H9 (cell line): ENCODE data around the gene NRBF2. TPM values are rescaled to one million over a fixed set of nuclear protein-coding genes. Genes with fewer than 3 reads are reported as not detected.
A peak's percentile ranks its signal among the peaks of the same experiment; 100 is the strongest.

ENCODE experiments used
- DNase-seq: peaks from one replicate; pipeline ENCODE4 v3.0.0-alpha.2; 2017
- H2AFZ ChIP-seq: one replicate; pipeline ENCODE4 v1.6.1; 2013; ENCODE audit warnings: mild to moderate bottlenecking, low read length, control low read depth, moderate library complexity
- H2AK5ac ChIP-seq: 2 replicates; pipeline ENCODE4 v1.6.1; 2013; ENCODE audit warnings: low read length, control low read depth, mixed read lengths; ENCODE audit not compliant: insufficient read length
- H2BK120ac ChIP-seq: one replicate; pipeline ENCODE4 v1.6.1; 2013; ENCODE audit warnings: low read depth, mild to moderate bottlenecking, low read length, control low read depth, inconsistent platforms; ENCODE audit not compliant: poor library complexity, severe bottlenecking
- H2BK12ac ChIP-seq: 2 replicates; pipeline ENCODE4 v1.6.1; 2013; ENCODE audit warnings: low read length, control low read depth, mixed read lengths, low read depth; ENCODE audit not compliant: insufficient read length
- H2BK15ac ChIP-seq: 2 replicates; pipeline ENCODE4 v1.6.1; 2013; ENCODE audit warnings: low read depth, low read length, control low read depth
- H2BK20ac ChIP-seq: one replicate; pipeline ENCODE4 v1.6.1; 2013; ENCODE audit warnings: low read depth, mild to moderate bottlenecking, low read length, control low read depth, inconsistent platforms; ENCODE audit not compliant: poor library complexity, severe bottlenecking
- H2BK5ac ChIP-seq: 2 replicates; pipeline ENCODE4 v1.6.1; 2013; ENCODE audit warnings: low read length, control low read depth, mixed read lengths; ENCODE audit not compliant: insufficient read length
- H3K14ac ChIP-seq: 2 replicates; pipeline ENCODE4 v1.6.1; 2013; ENCODE audit warnings: low read length, control low read depth; ENCODE audit not compliant: insufficient read depth
- H3K18ac ChIP-seq: 2 replicates; pipeline ENCODE4 v1.6.1; 2013; ENCODE audit warnings: low read depth, mild to moderate bottlenecking, mixed read lengths, low read length, control low read depth; ENCODE audit not compliant: insufficient read length
- H3K23ac ChIP-seq: 2 replicates; pipeline ENCODE4 v1.6.1; 2013; ENCODE audit warnings: low read length, control low read depth, mixed read lengths, low read depth; ENCODE audit not compliant: insufficient read length
- H3K23me2 ChIP-seq: 2 replicates; pipeline ENCODE4 v1.6.1; 2013; ENCODE audit warnings: low read depth, mild to moderate bottlenecking, mixed read lengths, low read length, control low read depth; ENCODE audit not compliant: insufficient read length, poor library complexity, severe bottlenecking
- H3K27ac ChIP-seq: 2 replicates; pipeline ENCODE4 v1.5.1; 2013; ENCODE audit warnings: low read length, control low read depth, mixed read lengths, low read depth; ENCODE audit not compliant: insufficient read length
- H3K27me3 ChIP-seq: 2 replicates; pipeline ENCODE4 v1.6.1; 2013; ENCODE audit warnings: low read length, control low read depth, inconsistent platforms; ENCODE audit not compliant: insufficient read depth
- H3K4ac ChIP-seq: 2 replicates; pipeline ENCODE4 v1.6.1; 2013; ENCODE audit warnings: low read depth, mild to moderate bottlenecking, control low read depth, inconsistent platforms, low read length, moderate library complexity
- H3K4me1 ChIP-seq: 2 replicates; pipeline ENCODE4 v1.6.1; 2013; ENCODE audit warnings: low read length, control low read depth, inconsistent platforms; ENCODE audit not compliant: insufficient read depth
- H3K4me2 ChIP-seq: 2 replicates; pipeline ENCODE4 v1.6.1; 2013; ENCODE audit warnings: low read length, control low read depth, mixed read lengths; ENCODE audit not compliant: insufficient read length, insufficient read depth
- H3K56ac ChIP-seq: 2 replicates; pipeline ENCODE4 v1.6.1; 2013; ENCODE audit warnings: low read depth, mild to moderate bottlenecking, mixed read lengths, low read length, control low read depth; ENCODE audit not compliant: insufficient read length
- H3K79me1 ChIP-seq: 2 replicates; pipeline ENCODE4 v1.6.1; 2013; ENCODE audit warnings: low read depth, mild to moderate bottlenecking, moderate library complexity, low read length, control low read depth, inconsistent platforms; ENCODE audit not compliant: insufficient read depth, poor library complexity, severe bottlenecking
- H3K79me2 ChIP-seq: 2 replicates; pipeline ENCODE4 v1.6.1; 2013; ENCODE audit warnings: low read length, control low read depth, inconsistent platforms; ENCODE audit not compliant: insufficient read depth
- H3K9ac ChIP-seq: 2 replicates; pipeline ENCODE4 v1.6.1; 2013; ENCODE audit warnings: low read length, control low read depth, mixed read lengths; ENCODE audit not compliant: insufficient read length; ENCODE audit errors: extremely low read depth
- H3K9me3 ChIP-seq: one replicate; pipeline ENCODE4 v1.6.1; 2013; ENCODE audit warnings: low read depth, low read length, inconsistent platforms; ENCODE audit not compliant: control insufficient read depth
- H3T11ph ChIP-seq: one replicate; pipeline ENCODE4 v1.6.1; 2013; ENCODE audit warnings: mild to moderate bottlenecking, low read length, control low read depth, inconsistent platforms
- H4K20me1 ChIP-seq: one replicate; pipeline ENCODE4 v1.6.1; 2013; ENCODE audit not compliant: control insufficient read depth, insufficient read length, insufficient read depth
- H4K5ac ChIP-seq: 2 replicates; pipeline ENCODE4 v1.6.1; 2013; ENCODE audit warnings: low read depth, mild to moderate bottlenecking, mixed read lengths, low read length, control low read depth; ENCODE audit not compliant: insufficient read length
- H4K8ac ChIP-seq: replicated peaks from 2 replicates; pipeline ENCODE4 v1.6.1; 2013; ENCODE audit warnings: low read length, control low read depth, mixed read lengths, low read depth; ENCODE audit not compliant: insufficient read length
- H4K91ac ChIP-seq: 2 replicates; pipeline ENCODE4 v1.6.1; 2013; ENCODE audit warnings: low read depth, mild to moderate bottlenecking, moderate library complexity, mixed read lengths, low read length, control low read depth; ENCODE audit not compliant: insufficient read length
- H3K27ac Mint-ChIP-seq, 3 experiments: 2 replicates in 2 of 3; 3 replicates in 1 of 3; pipeline ENCODE4 v1.8.0; 2020 to 2021; ENCODE audit warnings: mixed read lengths in 3 of 3, mild to moderate bottlenecking in 1 of 3, moderate library complexity in 1 of 3
- H3K27me3 Mint-ChIP-seq: 2 replicates; pipeline ENCODE4 v1.8.0; 2021; ENCODE audit warnings: low read depth, mild to moderate bottlenecking, moderate library complexity, mixed read lengths
- H3K36me3 Mint-ChIP-seq, 3 experiments: 2 replicates in 2 of 3; 3 replicates in 1 of 3; pipeline ENCODE4 v1.8.0; 2020 to 2021; ENCODE audit warnings: low read depth in 3 of 3, mixed read lengths in 3 of 3; ENCODE audit not compliant: insufficient read depth in 1 of 3
- H3K4me1 Mint-ChIP-seq, 2 experiments: 2 replicates each; pipeline ENCODE4 v1.8.0; 2020; ENCODE audit warnings: mixed read lengths in 2 of 2
- H3K4me3 Mint-ChIP-seq, 2 experiments: 2 replicates in 1 of 2; 3 replicates in 1 of 2; pipeline ENCODE4 v1.8.0; 2020 to 2021; ENCODE audit warnings: mild to moderate bottlenecking in 2 of 2, mixed read lengths in 2 of 2, moderate library complexity in 1 of 2
- H3K9me3 Mint-ChIP-seq, 2 experiments: 2 replicates in 1 of 2; 3 replicates in 1 of 2; pipeline ENCODE4 v1.8.0; 2020; ENCODE audit warnings: mild to moderate bottlenecking in 2 of 2, mixed read lengths in 2 of 2, moderate library complexity in 1 of 2
- CTCF ChIP-seq: fragments of 200-600 bp; sonication (generic); conservative IDR thresholded peaks from 3 replicates; pipeline ENCODE4 v1.8.0; 2021; ENCODE audit warnings: antibody characterized with exemption, mild to moderate bottlenecking
- WGBS: extraction: QIAGEN DNeasy Blood & Tissue Kit; methylation state at CpG from one replicate; pipeline ENCODE4 v1.1.7; 2013; ENCODE audit warnings: missing lambda C conversion rate, low lambda C conversion rate, mixed read lengths; ENCODE audit not compliant: insufficient read length; ENCODE audit errors: extremely low coverage; 5-methylcytosine and 5-hydroxymethylcytosine counted together
- total RNA-seq: library from RNA; stranded (reverse); gene quantifications from 2 replicates; pipeline ENCODE4 v1.2.1, GENCODE V29; 2021

NRBF2 gene
- total RNA-seq, 1 experiment from 2014 or later: 30.1 TPM

- no peak overlapping the region for H4K91ac ChIP-seq
- WGBS: no CpG with 5 or more reads among the region's 2 CpGs
- H2AFZ ChIP-seq: no peak overlapping the region
- no peak overlapping the region for H2BK5ac ChIP-seq
- no peak overlapping the region for H4K5ac ChIP-seq
- no peak overlapping the region for H3K56ac ChIP-seq
- no peaks in the 10 kb centered on the region for H3K79me2 ChIP-seq
- H3K14ac ChIP-seq: no peak overlapping the region
- no peak overlapping the region for H3K18ac ChIP-seq
- H2BK12ac ChIP-seq: no peak overlapping the region
- peaks cover 11 to 36% (median 35%) of the 10 kb centered on the region in 3 experiments for H3K36me3 Mint-ChIP-seq
- no peaks in the 10 kb centered on the region for H4K20me1 ChIP-seq
- H3K27ac Mint-ChIP-seq: no peak overlapping the region; a peak in 1 of 7 replicates
- H3K4me3 Mint-ChIP-seq: no peak overlapping the region
- no peaks in the 10 kb centered on the region for H3K4me1 ChIP-seq
- H3K27ac ChIP-seq: no peak overlapping the region
- no peaks in the 10 kb centered on the region for H3K27me3 ChIP-seq
- no peak overlapping the region for H2AK5ac ChIP-seq
- TF ChIP-seq CTCF: no peak
- no peaks in the 10 kb centered on the region; the same call in 1 of the 2 replicates for H3K27me3 Mint-ChIP-seq
- H3K9me3 ChIP-seq: no peaks in the 10 kb centered on the region
- H3K4me1 Mint-ChIP-seq: peaks cover 4 to 5% of the 10 kb centered on the region in 2 experiments; a peak in 3 of 4 replicates
- H3K79me1 ChIP-seq: peaks cover 3% of the 10 kb centered on the region
- no peaks in the 10 kb centered on the region; a peak in 1 of 5 replicates for H3K9me3 Mint-ChIP-seq
- no peaks in the 10 kb centered on the region for H3K23me2 ChIP-seq
- no peak overlapping the region for H3K23ac ChIP-seq
- H3T11ph ChIP-seq: no peak overlapping the region
- no peak overlapping the region for H2BK20ac ChIP-seq
- H3K4me2 ChIP-seq: no peak overlapping the region
- H3K9ac ChIP-seq: peak overlapping the region; percentile 23
- H4K8ac ChIP-seq: no peak overlapping the region
- DNase-seq: no peak
- H2BK120ac ChIP-seq: no peak overlapping the region
- no peak overlapping the region for H2BK15ac ChIP-seq
- no peak overlapping the region for H3K4ac ChIP-seq
Measured at GRCh38 chr10:63156236-63156635, 23.1 kb downstream of the NRBF2 start.
